PFSK-1 (cell line): ENCODE data around the gene MED17.

ENCODE experiments used
- FOXP2 ChIP-seq: optimal IDR thresholded peaks from 2 replicates; pipeline ENCODE3; 2011; ENCODE audit warnings: borderline replicate concordance, control low read depth, inconsistent platforms; ENCODE audit not compliant: insufficient read depth; ENCODE audit errors: extremely low read length, extremely low read depth
- POLR2AphosphoS5 ChIP-seq: IDR thresholded peaks from 2 replicates; pipeline ENCODE4 v1.6.1; 2012; ENCODE audit warnings: low read depth, mild to moderate bottlenecking, control low read depth, low read length, moderate library complexity
- SIN3A ChIP-seq: IDR thresholded peaks from 2 replicates; pipeline ENCODE4 v1.6.1; 2012; ENCODE audit warnings: mild to moderate bottlenecking, low read length, moderate library complexity, borderline replicate concordance; ENCODE audit not compliant: insufficient read depth
- TAF1 ChIP-seq: IDR thresholded peaks from 2 replicates; pipeline ENCODE4 v1.6.1; 2012; ENCODE audit warnings: low read length, control low read depth, borderline replicate concordance; ENCODE audit not compliant: insufficient read depth
- TF ChIP-seq, protein P1 (sequence below), 2 experiments: IDR thresholded peaks; 2 replicates each; pipeline versions ENCODE4 v1.6.1 to v1.8.0; 2011 to 2012; ENCODE audit warnings: low read depth in 2 of 2, low read length in 2 of 2, control low read depth in 1 of 2, inconsistent platforms in 1 of 2, mild to moderate bottlenecking in 1 of 2, moderate library complexity in 1 of 2; ENCODE audit not compliant: insufficient read depth in 1 of 2

Gene MED17

DNA sequence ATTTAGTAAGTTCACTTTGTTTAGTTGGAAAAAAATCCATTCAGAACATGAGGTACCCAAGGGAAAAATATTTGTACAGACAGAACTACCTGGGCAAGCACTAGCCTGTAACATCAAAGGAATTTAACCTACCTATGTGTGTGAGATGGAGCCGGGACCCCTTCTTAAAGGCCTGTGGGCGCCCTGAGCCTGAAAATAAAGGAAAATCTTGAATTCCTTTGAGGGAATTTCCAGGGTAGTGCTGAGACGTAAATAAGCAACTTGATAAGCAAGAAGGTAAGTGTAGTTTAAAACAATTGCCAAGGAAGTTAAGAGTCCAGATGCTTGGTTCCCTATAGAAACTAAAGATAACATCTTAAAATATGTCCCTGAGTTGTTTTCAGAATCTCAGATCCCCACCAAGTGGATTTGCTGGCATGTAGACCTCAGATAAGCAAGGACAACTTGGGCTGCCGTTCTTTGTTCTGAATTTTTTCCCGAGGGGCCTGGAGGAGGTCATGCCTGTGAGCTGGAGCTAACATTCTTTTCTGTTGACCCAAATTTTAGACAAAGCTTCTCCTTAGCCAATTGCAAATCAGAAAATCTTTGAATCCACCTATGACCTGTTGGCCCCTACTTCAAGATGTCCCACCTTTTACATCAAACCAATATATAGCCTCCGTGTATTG is 31.0 kb downstream of the MED17 start:
- TF ChIP-seq SIN3A (no peak), TAF1 (no peak), POLR2AphosphoS5 (no peak), FOXP2 (no peak)
- TF ChIP-seq, protein P1, sequence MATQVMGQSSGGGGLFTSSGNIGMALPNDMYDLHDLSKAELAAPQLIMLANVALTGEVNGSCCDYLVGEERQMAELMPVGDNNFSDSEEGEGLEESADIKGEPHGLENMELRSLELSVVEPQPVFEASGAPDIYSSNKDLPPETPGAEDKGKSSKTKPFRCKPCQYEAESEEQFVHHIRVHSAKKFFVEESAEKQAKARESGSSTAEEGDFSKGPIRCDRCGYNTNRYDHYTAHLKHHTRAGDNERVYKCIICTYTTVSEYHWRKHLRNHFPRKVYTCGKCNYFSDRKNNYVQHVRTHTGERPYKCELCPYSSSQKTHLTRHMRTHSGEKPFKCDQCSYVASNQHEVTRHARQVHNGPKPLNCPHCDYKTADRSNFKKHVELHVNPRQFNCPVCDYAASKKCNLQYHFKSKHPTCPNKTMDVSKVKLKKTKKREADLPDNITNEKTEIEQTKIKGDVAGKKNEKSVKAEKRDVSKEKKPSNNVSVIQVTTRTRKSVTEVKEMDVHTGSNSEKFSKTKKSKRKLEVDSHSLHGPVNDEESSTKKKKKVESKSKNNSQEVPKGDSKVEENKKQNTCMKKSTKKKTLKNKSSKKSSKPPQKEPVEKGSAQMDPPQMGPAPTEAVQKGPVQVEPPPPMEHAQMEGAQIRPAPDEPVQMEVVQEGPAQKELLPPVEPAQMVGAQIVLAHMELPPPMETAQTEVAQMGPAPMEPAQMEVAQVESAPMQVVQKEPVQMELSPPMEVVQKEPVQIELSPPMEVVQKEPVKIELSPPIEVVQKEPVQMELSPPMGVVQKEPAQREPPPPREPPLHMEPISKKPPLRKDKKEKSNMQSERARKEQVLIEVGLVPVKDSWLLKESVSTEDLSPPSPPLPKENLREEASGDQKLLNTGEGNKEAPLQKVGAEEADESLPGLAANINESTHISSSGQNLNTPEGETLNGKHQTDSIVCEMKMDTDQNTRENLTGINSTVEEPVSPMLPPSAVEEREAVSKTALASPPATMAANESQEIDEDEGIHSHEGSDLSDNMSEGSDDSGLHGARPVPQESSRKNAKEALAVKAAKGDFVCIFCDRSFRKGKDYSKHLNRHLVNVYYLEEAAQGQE (IDR thresholded peaks at IDR 0.05; ENCODE audit: insufficient read depth in 1 of 2, low read depth in 2 of 2, low read length in 2 of 2): no peak

DNA sequence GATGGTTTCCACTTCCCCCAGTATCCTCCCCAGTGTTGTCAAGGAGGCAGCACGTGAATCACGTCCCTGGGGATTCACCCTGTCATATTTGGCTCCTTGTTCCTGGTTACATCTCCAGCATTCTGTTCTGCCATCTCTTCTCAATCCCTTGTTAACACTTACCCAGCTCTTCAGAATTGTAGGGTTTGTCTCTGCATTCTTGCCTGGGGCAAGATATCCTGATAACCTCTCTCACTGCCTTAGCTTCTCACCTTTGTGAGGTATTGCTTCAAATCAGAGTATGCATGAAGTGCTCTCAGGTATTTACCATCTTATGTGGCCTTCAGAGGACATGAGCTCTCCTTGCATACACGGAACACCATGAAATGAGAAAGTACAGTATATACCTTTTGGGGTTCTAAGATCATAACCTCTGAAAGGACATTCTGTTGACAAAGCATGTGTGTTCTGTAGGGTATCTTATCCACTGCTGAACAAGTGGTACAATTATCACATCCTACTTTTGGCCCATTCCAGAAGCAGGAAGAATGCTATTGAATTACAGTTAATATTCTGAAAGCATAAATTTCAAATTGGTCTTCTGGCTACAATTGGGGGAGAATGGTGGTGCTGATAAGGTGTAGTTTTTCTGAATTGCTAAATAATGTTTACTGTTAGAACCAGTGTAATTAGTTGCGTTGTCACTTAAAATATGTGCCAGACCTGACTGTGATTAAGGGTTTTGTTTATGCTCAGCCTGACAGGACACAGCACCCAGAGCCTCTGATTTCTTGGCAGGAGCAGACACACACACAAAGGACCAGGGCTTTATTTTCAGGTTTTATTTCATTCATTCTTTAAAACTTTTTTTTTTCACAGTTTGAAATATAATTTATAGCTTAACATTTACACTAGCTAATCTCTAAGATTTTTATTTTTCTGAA is 33.6 kb downstream of the MED17 start:
- TF ChIP-seq SIN3A (no peak), TAF1 (no peak), FOXP2 (no peak), POLR2AphosphoS5 (no peak)
- TF ChIP-seq, protein P1 (IDR thresholded peaks at IDR 0.05; ENCODE audit: insufficient read depth in 1 of 2, low read depth in 2 of 2, low read length in 2 of 2): no peak

DNA sequence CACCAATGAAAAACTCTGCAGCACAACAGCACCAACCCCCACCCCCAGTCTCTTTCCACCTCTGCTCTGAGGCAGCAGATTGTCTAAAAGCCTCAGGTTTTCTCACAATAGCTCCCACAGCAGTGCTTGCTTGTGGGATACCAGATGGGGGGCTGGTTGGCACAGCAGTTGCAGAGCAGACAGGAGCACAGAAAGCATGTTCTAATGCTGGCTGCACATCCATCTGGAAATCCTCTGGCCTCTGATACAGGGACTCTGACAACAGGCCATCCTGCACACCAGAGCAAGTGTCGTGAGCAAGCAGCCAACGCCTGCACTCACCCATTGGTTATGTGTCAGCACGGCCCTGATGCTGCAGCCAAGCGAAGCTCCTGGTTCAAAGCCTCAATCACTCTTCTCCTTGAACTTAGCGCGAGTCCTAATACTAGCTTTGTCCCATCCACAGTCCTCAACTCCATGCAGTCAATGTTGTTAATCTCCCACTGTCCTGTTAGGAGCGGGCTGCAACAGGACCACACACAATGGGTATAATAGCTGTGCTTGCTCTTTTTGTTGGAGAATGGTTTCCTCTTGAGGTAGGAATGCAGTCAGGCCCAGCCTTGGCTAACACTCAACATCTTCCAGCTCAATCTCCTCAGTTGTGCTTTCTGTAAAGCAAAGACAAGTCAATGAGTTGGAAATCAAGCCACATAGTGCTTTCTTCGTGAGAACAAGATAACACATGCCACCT is 36.0 kb downstream of the MED17 start:
- no peak for TF ChIP-seq FOXP2
- TF ChIP-seq, protein P1 (IDR thresholded peaks at IDR 0.05; ENCODE audit: insufficient read depth in 1 of 2, low read depth in 2 of 2, low read length in 2 of 2): no peak
- TF ChIP-seq SIN3A: no peak
- no peak for TF ChIP-seq TAF1
- no peak for TF ChIP-seq POLR2AphosphoS5

DNA sequence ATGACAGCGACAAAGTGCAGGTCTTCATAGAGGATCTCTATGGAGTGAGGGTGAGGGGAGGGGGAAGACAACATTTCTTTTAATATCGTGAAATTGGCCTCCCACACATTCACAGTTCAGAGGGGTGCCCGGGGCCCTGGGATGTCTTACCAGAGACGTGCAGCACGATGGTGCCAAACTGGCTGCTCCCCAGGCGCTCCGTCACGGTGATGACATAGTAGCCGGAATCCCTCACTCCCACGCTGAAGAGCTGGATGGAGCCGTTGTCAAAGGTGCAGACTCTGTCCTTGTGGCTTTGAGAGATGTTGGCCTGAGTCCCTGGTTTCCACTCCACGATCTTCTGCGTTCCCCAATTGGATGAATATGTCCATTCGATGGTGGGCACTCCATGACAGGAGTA is 36.8 kb downstream of the MED17 start:
- TF ChIP-seq POLR2AphosphoS5 (no peak), SIN3A (no peak), TAF1 (no peak), FOXP2 (no peak)
- TF ChIP-seq, protein P1 (IDR thresholded peaks at IDR 0.05; ENCODE audit: insufficient read depth in 1 of 2, low read depth in 2 of 2, low read length in 2 of 2): no peak
